CD4-positive, alpha-beta T cell (primary cell): Measurements from ENCODE around the gene TPP1. TPM values are rescaled to one million over a fixed set of nuclear protein-coding genes. Genes with fewer than 3 reads are reported as not detected.

ENCODE experiments used
- ATAC-seq: fragments of 200-7000 bp; cut with Tn5 transposase; one replicate; pipeline ENCODE4 v1.10.0; 2022; ENCODE audit warnings: mild to moderate bottlenecking; ENCODE audit not compliant: poor library complexity
- CTCF ChIA-PET: fragments of 350-600 bp; sonication (Branson Sonifier 250); formaldehyde crosslinking; loops from one replicate; lab custom pipeline; 2021; ENCODE audit warnings: antibody characterized with exemption, inconsistent platforms; lab: Charles Lee
- POLR2A ChIA-PET: fragments of 350-600 bp; sonication (Branson Sonifier 250); formaldehyde crosslinking; loops from one replicate; lab custom pipeline; 2021; ENCODE audit warnings: antibody characterized with exemption, inconsistent platforms; lab: Charles Lee
- DNase-seq, 14 experiments: peaks; one replicate each; pipeline ENCODE4 v3.0.0-alpha.2; 2013 to 2020; ENCODE audit warnings: mixed read lengths in 2 of 14
- H3K27ac ChIP-seq, 2 donors: one replicate each; pipeline versions ENCODE4 v1.5.1 to v1.7.0; 2013; ENCODE audit warnings: low read length in 2 of 2, low read depth in 1 of 2, mild to moderate bottlenecking in 1 of 2
- H3K27me3 ChIP-seq, 2 experiments: 1 replicate in 1 of 2; 2 replicates in 1 of 2; pipeline versions ENCODE4 v1.6.1 to v1.7.0; 2013; ENCODE audit warnings: low read length in 2 of 2, control low read depth in 1 of 2, mild to moderate bottlenecking in 1 of 2, moderate library complexity in 1 of 2; ENCODE audit not compliant: insufficient read depth in 2 of 2, control insufficient read depth in 1 of 2
- H3K36me3 ChIP-seq: one replicate; pipeline ENCODE4 v1.6.1; 2013; ENCODE audit warnings: low read length, control low read depth; ENCODE audit not compliant: insufficient read depth
- H3K4me1 ChIP-seq: one replicate; pipeline ENCODE4 v1.6.1; 2013; ENCODE audit warnings: low read length, control low read depth; ENCODE audit not compliant: insufficient read depth
- H3K4me3 ChIP-seq: one replicate; pipeline ENCODE4 v1.5.1; 2013; ENCODE audit warnings: mild to moderate bottlenecking, low read length, moderate library complexity
- H3K9me3 ChIP-seq, 2 experiments: 1 replicate in 1 of 2; 2 replicates in 1 of 2; pipeline versions ENCODE4 v1.6.1 to v1.7.0; 2013; ENCODE audit warnings: low read length in 2 of 2, mild to moderate bottlenecking in 2 of 2, control low read depth in 1 of 2, moderate library complexity in 1 of 2; ENCODE audit not compliant: control insufficient read depth in 1 of 2, insufficient read depth in 1 of 2
- H3K27ac Mint-ChIP-seq: one replicate; pipeline ENCODE4 v1.8.0; 2020; ENCODE audit warnings: mixed read lengths
- H3K27me3 Mint-ChIP-seq: one replicate; pipeline ENCODE4 v1.8.0; 2021; ENCODE audit warnings: mixed read lengths
- H3K36me3 Mint-ChIP-seq: one replicate; pipeline ENCODE4 v1.8.0; 2021; ENCODE audit warnings: low read depth, mixed read lengths
- H3K4me1 Mint-ChIP-seq: one replicate; pipeline ENCODE4 v1.8.0; 2021; ENCODE audit warnings: low read depth, mixed read lengths
- H3K4me3 Mint-ChIP-seq: one replicate; pipeline ENCODE4 v1.8.0; 2020; ENCODE audit warnings: mild to moderate bottlenecking, mixed read lengths
- H3K9me3 Mint-ChIP-seq: one replicate; pipeline ENCODE4 v1.8.0; 2020; ENCODE audit warnings: mixed read lengths
- CTCF ChIP-seq: fragments of 200-600 bp; IDR thresholded peaks from one replicate; pipeline ENCODE4 v1.8.0; 2022; ENCODE audit warnings: antibody characterized with exemption, mild to moderate bottlenecking
- intact Hi-C, 2 experiments: fragments of 100-400 bp; cut with DNase I in 1 of 2; cut with micrococcal nuclease in 1 of 2; formaldehyde crosslinking; loops; one replicate each; pipeline versions ENCODE4 v1.15.1 to v1.9.0; 2023 to 2025; cut with DNase I, micrococcal nuclease
- total RNA-seq, 174 experiments: library from RNA in 2 of 174; stranded (reverse) in 2 of 174; gene quantifications; one replicate each; pipeline ENCODE4 v1.2.3 and lab custom pipeline; 2021 to 2026

TPP1 gene
- total RNA-seq, 2 experiments from 2014 or later, result 29.7 to 34.4 TPM

DNA sequence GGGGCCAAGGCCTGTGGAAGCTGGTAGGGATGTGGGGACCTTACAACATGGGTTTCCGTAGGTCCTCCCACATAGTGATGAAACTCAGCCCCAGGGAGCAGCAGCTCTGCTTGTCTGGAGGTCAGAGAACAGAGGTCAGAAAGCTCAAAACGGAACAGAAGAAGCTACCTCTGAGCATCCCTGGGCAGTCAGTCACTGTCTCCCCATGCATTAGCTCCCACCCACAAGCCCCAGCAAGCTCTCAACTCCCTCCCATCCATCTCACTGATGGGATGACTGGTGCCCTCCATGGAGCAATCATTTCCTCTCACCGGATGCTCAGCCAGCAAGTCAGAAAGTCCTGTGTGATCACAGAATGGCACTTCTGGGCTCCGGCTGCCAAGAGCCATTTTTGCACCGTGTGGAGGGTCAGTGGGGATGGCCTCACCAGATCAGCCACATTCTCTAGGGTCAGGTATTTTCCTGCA is 1.9 kb downstream of the TPP1 start:
- intact Hi-C loops, result loop anchor here in 1 of 2 experiments (5.0 to 10.0 kb wide), 3 partner anchors 135 to 383 kb away; partner anchors contain the start of genes APBB1, ARFIP2, CNGA4 and FHIP1B
- Mint-ChIP-seq H3K36me3 (peaks cover 9% of the 10 kb centered on the region), H3K4me1 (peaks cover 8% of the 10 kb centered on the region), H3K4me3 (no peak overlapping the region), H3K27me3 (no peaks in the 10 kb centered on the region), H3K27ac (no peak overlapping the region), H3K9me3 (no peaks in the 10 kb centered on the region)
- Histone ChIP-seq H3K4me1 (peaks cover 41% of the 10 kb centered on the region), H3K36me3 (peaks cover 33% of the 10 kb centered on the region), H3K27me3 (no peaks in the 10 kb centered on the region), H3K27ac (no peak overlapping the region), H3K9me3 (no peaks in the 10 kb centered on the region), H3K4me3 (peak overlapping the region; percentile 85)
- CTCF ChIA-PET, result interaction anchor here (0.6 to 4.0 kb wide), 8 partner anchors 10 to 133 kb away, joined by 3 to 30 read pairs (median 4); partner anchors contain the start of genes ILK and MRPL17
- TF ChIP-seq CTCF, result no peak
- DNase-seq (peak in 2 of 14 experiments; percentile 44 to 59), ATAC-seq (no peak)
- POLR2A ChIA-PET, result interaction anchor here (1.2 to 4.4 kb wide), 10 partner anchors 10 to 136 kb away, joined by 3 to 52 read pairs (median 17); partner anchors contain the start of genes ARFIP2, ILK, MRPL17 and RRP8

DNA sequence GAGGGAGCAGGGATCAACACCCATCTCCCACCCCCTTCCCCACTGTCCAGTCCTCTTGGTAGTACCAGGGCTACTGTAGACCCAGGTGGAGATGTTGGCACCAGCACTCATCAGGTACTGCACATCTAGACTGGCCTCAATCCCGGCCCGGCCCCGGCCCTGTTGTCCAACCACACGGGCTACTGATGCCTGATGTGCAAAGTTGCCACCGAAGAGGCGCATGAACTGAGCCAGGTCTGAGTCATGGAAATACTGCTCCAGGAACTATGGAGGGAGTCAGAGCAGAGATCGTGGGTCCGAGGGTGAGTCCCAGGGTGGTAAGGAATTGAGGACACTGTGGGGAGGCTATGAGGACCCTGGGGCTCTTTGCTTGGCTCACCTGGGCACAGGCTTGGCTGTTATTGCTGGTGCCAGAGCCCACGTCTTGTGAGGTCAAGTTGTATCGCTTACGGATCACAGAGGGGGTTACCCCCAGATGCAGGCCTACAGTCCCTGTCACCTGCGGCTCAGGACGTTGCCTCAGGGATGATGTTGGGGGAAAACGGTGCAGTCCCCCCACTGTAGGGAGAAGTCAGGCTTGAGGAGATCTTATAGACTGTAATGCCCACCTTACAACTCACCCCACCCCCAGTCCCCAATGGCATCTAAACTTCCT is 2.5 kb downstream of the TPP1 start:
- no peaks in the 10 kb centered on the region for H3K9me3 ChIP-seq
- H3K27me3 Mint-ChIP-seq, result no peaks in the 10 kb centered on the region
- H3K4me3 ChIP-seq, result no peak overlapping the region
- H3K9me3 Mint-ChIP-seq, result no peaks in the 10 kb centered on the region
- no peak overlapping the region for H3K27ac ChIP-seq
- peaks cover 33% of the 10 kb centered on the region for H3K36me3 ChIP-seq
- H3K4me1 Mint-ChIP-seq, result peaks cover 8% of the 10 kb centered on the region
- no peak overlapping the region for H3K27ac Mint-ChIP-seq
- no peaks in the 10 kb centered on the region for H3K27me3 ChIP-seq
- ATAC-seq (no peak), DNase-seq (no peak)
- CTCF ChIA-PET, result interaction anchor here (1.3 to 3.3 kb wide), 2 partner anchors 66 kb away, joined by 3 to 30 read pairs; partner anchors contain the start of gene MRPL17
- intact Hi-C loops, result loop anchor here in 1 of 2 experiments (5.0 to 10.0 kb wide), 3 partner anchors 134 to 382 kb away; partner anchors contain the start of genes APBB1, ARFIP2, CNGA4 and FHIP1B
- TF ChIP-seq CTCF, result no peak
- POLR2A ChIA-PET, result interaction anchor here (1.2 to 3.4 kb wide), 2 partner anchors 67 kb away, joined by 3 to 52 read pairs; partner anchors contain the start of gene MRPL17
- peaks cover 9% of the 10 kb centered on the region for H3K36me3 Mint-ChIP-seq
- no peak overlapping the region for H3K4me3 Mint-ChIP-seq
- peaks cover 42% of the 10 kb centered on the region for H3K4me1 ChIP-seq

DNA sequence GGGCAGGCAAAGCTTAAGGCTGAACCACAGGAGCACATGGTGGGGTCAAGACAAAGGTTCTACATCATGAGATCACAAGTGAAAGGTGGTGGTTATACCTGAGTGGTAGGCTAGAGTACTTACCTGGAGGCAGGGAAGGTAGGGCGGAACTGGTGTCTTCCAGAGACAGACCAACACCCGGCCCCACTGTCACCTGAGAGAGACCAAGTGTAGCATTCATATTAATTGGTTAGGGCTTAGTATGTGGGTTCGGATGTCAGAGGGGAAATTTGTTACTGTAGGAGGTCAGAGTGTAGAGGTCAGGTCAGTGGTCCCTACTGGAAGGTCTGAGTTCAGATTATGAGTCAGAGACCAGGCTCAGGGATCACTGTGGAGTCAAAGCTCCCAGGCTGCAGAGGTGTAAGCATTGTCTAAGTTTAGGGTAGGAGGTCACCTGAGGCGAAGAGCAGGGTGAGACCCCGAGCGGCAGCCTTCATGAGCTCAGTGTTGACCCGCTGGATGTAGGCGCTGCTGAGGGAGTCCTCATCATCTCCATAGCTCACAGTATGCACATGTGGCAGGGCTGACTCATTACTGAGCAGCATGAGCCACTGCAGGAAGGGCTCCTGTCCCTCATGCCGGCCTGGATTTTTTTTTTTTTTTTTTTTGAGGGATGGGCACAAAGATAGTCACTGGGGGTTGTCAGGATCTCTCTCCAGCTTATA is 3.2 kb downstream of the TPP1 start:
- Mint-ChIP-seq H3K36me3 (peaks cover 15% of the 10 kb centered on the region), H3K9me3 (no peaks in the 10 kb centered on the region), H3K27me3 (no peaks in the 10 kb centered on the region), H3K4me1 (peaks cover 15% of the 10 kb centered on the region), H3K27ac (peak overlapping the region; percentile 50), H3K4me3 (peak overlapping the region; percentile 53)
- CTCF ChIA-PET, result interaction anchor here (1.1 to 1.3 kb wide), 2 partner anchors 12 to 67 kb away, joined by 3 read pairs; partner anchors contain the start of gene MRPL17
- TF ChIP-seq CTCF, result no peak
- H3K9me3 ChIP-seq, result no peaks in the 10 kb centered on the region
- ATAC-seq (no peak), DNase-seq (no peak)
- intact Hi-C loops, result loop anchor here (2.0 to 10.0 kb wide), 4 partner anchors 39 to 381 kb away; partner anchors contain the start of genes APBB1 (in 1 of the 2), ARFIP2 (in 1 of the 2), CNGA4 (in 1 of the 2) and DCHS1 (in 1 of the 2)
- H3K27ac ChIP-seq, result no peak overlapping the region
- H3K27me3 ChIP-seq, result no peaks in the 10 kb centered on the region
- H3K4me1 ChIP-seq, result peaks cover 49% of the 10 kb centered on the region
- H3K36me3 ChIP-seq, result peaks cover 36% of the 10 kb centered on the region
- POLR2A ChIA-PET, result interaction anchor here (1.2 kb wide), 1 partner anchor 67 kb away, joined by 3 read pairs; the partner anchor contains the start of gene MRPL17
- H3K4me3 ChIP-seq, result no peak overlapping the region
